GM23248 (cell line): Measurements from ENCODE around the gene CDR2. TPM values are rescaled to one million over a fixed set of nuclear protein-coding genes. Genes with fewer than 3 reads are reported as not detected.

ENCODE experiments used
- DNase-seq: peaks from one replicate; pipeline ENCODE4 v3.0.0-alpha.2; 2015
- H2AFZ ChIP-seq: fragments of 200-600 bp; sonication (generic); 2 replicates; pipeline ENCODE4 v1.6.1; 2016; ENCODE audit warnings: antibody characterized with exemption
- H3F3A ChIP-seq: fragments of 200-600 bp; sonication (generic); 2 replicates; pipeline ENCODE4 v1.6.1; 2016; ENCODE audit warnings: mild to moderate bottlenecking, antibody characterized with exemption, mixed run types; ENCODE audit not compliant: insufficient read depth
- H3K27ac ChIP-seq: fragments of 200-600 bp; sonication (generic); 2 replicates; pipeline ENCODE4 v1.5.1; 2016; ENCODE audit warnings: mild to moderate bottlenecking
- H3K27me3 ChIP-seq: fragments of 200-600 bp; sonication (generic); replicated peaks from 2 replicates; pipeline ENCODE4 v1.6.1; 2016; ENCODE audit warnings: mild to moderate bottlenecking; ENCODE audit not compliant: insufficient read depth
- H3K36me3 ChIP-seq: fragments of 200-600 bp; sonication (generic); 2 replicates; pipeline ENCODE4 v1.6.1; 2016; ENCODE audit warnings: low read depth, mild to moderate bottlenecking
- H3K4me1 ChIP-seq: fragments of 200-600 bp; sonication (generic); 2 replicates; pipeline ENCODE4 v1.6.1; 2016; ENCODE audit warnings: mild to moderate bottlenecking; ENCODE audit not compliant: insufficient read depth
- H3K4me2 ChIP-seq: fragments of 200-600 bp; sonication (generic); one replicate; pipeline ENCODE4 v1.6.1; 2016; ENCODE audit warnings: mild to moderate bottlenecking; ENCODE audit not compliant: unreplicated experiment
- H3K4me3 ChIP-seq: fragments of 200-600 bp; sonication (generic); 2 replicates; pipeline ENCODE4 v1.5.1; 2016; ENCODE audit warnings: mild to moderate bottlenecking
- H3K79me2 ChIP-seq: fragments of 200-600 bp; sonication (generic); 2 replicates; pipeline ENCODE4 v1.6.1; 2016; ENCODE audit warnings: mild to moderate bottlenecking; ENCODE audit not compliant: insufficient read depth
- H3K9ac ChIP-seq: fragments of 200-600 bp; sonication (generic); 2 replicates; pipeline ENCODE4 v1.6.1; 2016; ENCODE audit warnings: mild to moderate bottlenecking
- H3K9me2 ChIP-seq: fragments of 200-600 bp; sonication (generic); 2 replicates; pipeline ENCODE4 v1.6.1; 2016; ENCODE audit warnings: mixed run types, mild to moderate bottlenecking, moderate library complexity; ENCODE audit not compliant: insufficient read depth
- H3K9me3 ChIP-seq: fragments of 200-600 bp; sonication (generic); one replicate; pipeline ENCODE4 v1.6.1; 2017; ENCODE audit warnings: low read depth
- H4K20me1 ChIP-seq: fragments of 200-600 bp; sonication (generic); 2 replicates; pipeline ENCODE4 v1.6.0; 2016; ENCODE audit not compliant: insufficient read depth
- EZH2 ChIP-seq: fragments of 200-600 bp; sonication (generic); IDR thresholded peaks from 2 replicates; pipeline ENCODE4 v1.6.1; 2018; ENCODE audit warnings: antibody characterized with exemption, mild to moderate bottlenecking; ENCODE audit not compliant: insufficient read depth, poor library complexity, severe bottlenecking
- EZH2phosphoT487 ChIP-seq: fragments of 200-600 bp; sonication (generic); IDR thresholded peaks from 2 replicates; pipeline ENCODE4 v1.6.1; 2018; ENCODE audit warnings: antibody characterized with exemption, moderate library complexity, mild to moderate bottlenecking, low read depth; ENCODE audit not compliant: insufficient read depth
- WGBS, 2 experiments: methylation state at CpG; one replicate each; pipeline ENCODE4 v1.1.6; 2015 to 2017; ENCODE audit warnings: low lambda C conversion rate in 2 of 2, low coverage in 1 of 2; ENCODE audit errors: missing lambda C conversion rate in 2 of 2; 5-methylcytosine and 5-hydroxymethylcytosine counted together
- in situ Hi-C: fragments of 300-500 bp; cut with MboI; formaldehyde crosslinking; loops from 2 replicates; pipeline ENCODE4 v1.15.0; 2020
- polyA plus RNA-seq: library from polyadenylated mRNA; unstranded; fragments of >200 nt; fragmentation: Nextera tagmentation; extraction: Ambion mirVana; gene quantifications from 2 replicates; pipeline ENCODE4 v1.2.1, GENCODE V29; 2016
- total RNA-seq: library from RNA; depleted of rRNA; stranded (reverse); fragments of >200 nt; shearing (Covaris generic); gene quantifications from 2 replicates; pipeline ENCODE4 v1.2.3, GENCODE V29; 2014

The CDR2 gene
- total and polyA plus RNA-seq, 2 experiments from 2014 or later, result 25.1 to 45.6 TPM

DNA sequence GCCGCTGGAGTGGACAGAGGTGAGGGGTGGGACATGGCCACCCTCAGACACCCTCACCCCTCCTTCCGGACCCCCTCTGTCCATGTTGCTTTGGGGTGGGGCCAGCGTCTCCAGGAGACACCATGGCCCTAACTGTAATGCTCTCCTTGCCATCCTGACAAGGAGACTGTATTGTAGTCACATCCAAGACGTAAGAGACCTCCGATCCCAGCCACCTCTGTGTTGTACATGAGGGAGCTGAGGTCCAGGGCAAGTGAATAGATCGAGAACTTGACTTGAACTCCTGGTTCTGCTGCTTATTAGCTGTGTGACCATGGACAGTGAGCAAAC lies 47.0 kb downstream of the CDR2 start:
- peaks cover 17% of the 10 kb centered on the region for H3K36me3 ChIP-seq
- WGBS, 2 experiments, result 81 to 82% methylated on average over 6 of the region's 6 CpGs
- no peak for TF ChIP-seq EZH2
- no peak for TF ChIP-seq EZH2phosphoT487
- no peak overlapping the region for H3K4me3 ChIP-seq
- no peak overlapping the region for H2AFZ ChIP-seq
- no peak overlapping the region for H3K27ac ChIP-seq
- H3K27me3 ChIP-seq, result no peaks in the 10 kb centered on the region
- H3K9me3 ChIP-seq, result no peaks in the 10 kb centered on the region
- H3K4me2 ChIP-seq, result no peak overlapping the region
- no peaks in the 10 kb centered on the region for H3K4me1 ChIP-seq
- no peaks in the 10 kb centered on the region for H3K9me2 ChIP-seq
- in situ Hi-C loops, result no loop called here
- H4K20me1 ChIP-seq, result no peaks in the 10 kb centered on the region
- peaks cover 22% of the 10 kb centered on the region; the same call in 1 of the 2 replicates for H3F3A ChIP-seq
- peaks cover 10% of the 10 kb centered on the region; the same call in 1 of the 2 replicates for H3K79me2 ChIP-seq
- DNase-seq, result no peak
- no peak overlapping the region for H3K9ac ChIP-seq

GRCh38 chr16:22326771-22327445 lies 47.5 kb downstream of the CDR2 start:
- in situ Hi-C loops, result no loop called here
- Histone ChIP-seq H4K20me1 (no peaks in the 10 kb centered on the region), H3K27ac (no peak overlapping the region), H3K4me3 (no peak overlapping the region), H2AFZ (no peak overlapping the region), H3F3A (peaks cover 22% of the 10 kb centered on the region; the same call in 1 of the 2 replicates), H3K4me1 (no peaks in the 10 kb centered on the region), H3K4me2 (no peak overlapping the region), H3K9me3 (no peaks in the 10 kb centered on the region), H3K36me3 (peaks cover 12% of the 10 kb centered on the region), H3K27me3 (no peaks in the 10 kb centered on the region), H3K9me2 (no peaks in the 10 kb centered on the region), H3K79me2 (peaks cover 10% of the 10 kb centered on the region; the same call in 1 of the 2 replicates), H3K9ac (no peak overlapping the region)
- no peak for DNase-seq
- WGBS, 2 experiments, result 79 to 85% methylated on average over 12 to 13 of the region's 13 CpGs
- TF ChIP-seq EZH2phosphoT487, result no peak
- no peak for TF ChIP-seq EZH2

GRCh38 chr16:22326369-22326652 lies 48.1 kb downstream of the CDR2 start:
- no peaks in the 10 kb centered on the region for H3K4me1 ChIP-seq
- DNase-seq, result no peak
- H3K9me3 ChIP-seq, result no peaks in the 10 kb centered on the region
- H3K9me2 ChIP-seq, result no peaks in the 10 kb centered on the region
- peaks cover 4% of the 10 kb centered on the region; the same call in 1 of the 2 replicates for H3K79me2 ChIP-seq
- H3K27ac ChIP-seq, result no peak overlapping the region
- H3K9ac ChIP-seq, result no peak overlapping the region
- WGBS, 2 experiments, result 51 to 80% methylated on average over 3 to 4 of the region's 4 CpGs
- in situ Hi-C loops, result no loop called here
- no peak for TF ChIP-seq EZH2phosphoT487
- no peak for TF ChIP-seq EZH2
- H3K27me3 ChIP-seq, result no peaks in the 10 kb centered on the region
- H3K36me3 ChIP-seq, result peaks cover 8% of the 10 kb centered on the region; the same call in 1 of the 2 replicates
- peaks cover 19% of the 10 kb centered on the region; the same call in 1 of the 2 replicates for H3F3A ChIP-seq
- no peak overlapping the region for H3K4me2 ChIP-seq
- no peaks in the 10 kb centered on the region for H4K20me1 ChIP-seq
- H3K4me3 ChIP-seq, result no peak overlapping the region
- H2AFZ ChIP-seq, result no peak overlapping the region

DNA sequence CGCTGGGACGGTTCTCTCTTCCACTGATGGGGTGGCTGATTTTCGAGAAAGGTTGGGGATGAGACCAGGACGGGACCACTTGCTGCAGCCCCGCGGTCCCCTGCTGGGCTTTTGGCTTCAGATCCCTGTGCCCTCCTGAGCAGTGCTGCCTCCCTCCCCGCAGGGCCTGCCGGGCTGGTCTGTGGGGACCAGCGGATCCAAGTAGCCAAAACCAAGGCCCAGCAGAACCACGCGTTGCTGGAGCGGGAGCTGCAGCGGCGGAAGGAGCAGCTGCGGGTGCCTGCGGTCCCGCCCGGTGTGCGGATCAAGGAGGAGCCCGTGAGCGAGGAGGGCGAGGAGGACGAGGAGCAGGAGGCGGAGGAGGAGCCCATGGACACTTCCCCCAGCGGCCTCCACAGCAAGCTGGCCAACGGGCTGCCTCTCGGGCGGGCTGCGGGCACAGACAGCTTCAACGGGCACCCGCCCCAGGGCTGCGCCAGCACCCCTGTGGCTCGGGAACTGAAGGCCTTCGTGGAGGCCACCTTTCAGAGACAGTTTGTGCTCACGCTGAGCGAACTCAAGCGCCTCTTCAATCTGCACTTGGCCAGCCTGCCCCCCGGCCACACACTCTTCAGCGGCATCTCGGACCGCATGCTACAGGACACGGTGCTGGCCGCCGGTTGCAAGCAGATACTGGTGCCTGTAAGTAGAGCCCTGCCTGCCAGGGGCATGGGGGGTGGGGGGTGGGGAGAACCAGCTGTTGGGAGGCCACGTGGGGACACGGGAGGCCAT lies 48.6 kb downstream of the CDR2 start:
- no peaks in the 10 kb centered on the region for H3K9me2 ChIP-seq
- H3K4me3 ChIP-seq, result no peak overlapping the region
- no peaks in the 10 kb centered on the region for H3K79me2 ChIP-seq
- H3K36me3 ChIP-seq, result peaks cover 5% of the 10 kb centered on the region; the same call in 1 of the 2 replicates
- H3K4me1 ChIP-seq, result no peaks in the 10 kb centered on the region
- no peak overlapping the region for H2AFZ ChIP-seq
- no peaks in the 10 kb centered on the region for H3K27me3 ChIP-seq
- in situ Hi-C loops, result no loop called here
- no peaks in the 10 kb centered on the region for H4K20me1 ChIP-seq
- H3K9me3 ChIP-seq, result no peaks in the 10 kb centered on the region
- DNase-seq, result no peak
- H3K9ac ChIP-seq, result no peak overlapping the region
- H3K27ac ChIP-seq, result no peak overlapping the region
- no peak overlapping the region for H3K4me2 ChIP-seq
- WGBS, 2 experiments, result 94 to 95% methylated on average over 32 to 46 of the region's 46 CpGs
- TF ChIP-seq EZH2phosphoT487, result no peak
- TF ChIP-seq EZH2, result no peak
- peaks cover 16% of the 10 kb centered on the region; the same call in 1 of the 2 replicates for H3F3A ChIP-seq
